Panc1 (cell line): ENCODE results near the gene GDE1. TPM values are rescaled to one million over a fixed set of nuclear protein-coding genes. Genes with fewer than 3 reads are reported as not detected.

ENCODE experiments used
- ATAC-seq: fragments of 200-7000 bp; cut with Tn5 transposase; 2 replicates; pipeline ENCODE4 v1.9.1; 2020; ENCODE audit warnings: mild to moderate bottlenecking, moderate library complexity
- BruUV-seq: library from RNA; stranded (reverse); fragments of 400-500 nt; replicated peaks from 2 replicates; lab custom pipeline; 2021; lab: Mats Ljungman, UMichigan
- CTCF ChIA-PET: fragments of 300-600 bp; sonication (Branson Sonifier 250); formaldehyde crosslinking; loops from one replicate; lab custom pipeline; 2022; ENCODE audit warnings: antibody characterized with exemption; lab: Charles Lee
- POLR2A ChIA-PET: fragments of 300-600 bp; sonication (Branson Sonifier 250); formaldehyde crosslinking; loops from one replicate; lab custom pipeline; 2022; ENCODE audit warnings: antibody characterized with exemption; lab: Charles Lee
- DNase-seq: peaks from one replicate; pipeline ENCODE4 v3.0.0-alpha.2; 2010; ENCODE audit warnings: low read depth, low spot score
- H3K27ac ChIP-seq: 2 replicates; pipeline ENCODE4 v1.5.1; 2011; ENCODE audit warnings: mild to moderate bottlenecking, low read length, inconsistent platforms
- H3K27me3 ChIP-seq: fragments of 200-500 bp; sonication (Bioruptor generic); 2 replicates; pipeline ENCODE4 v1.6.0; 2014; ENCODE audit warnings: low read length, inconsistent platforms; ENCODE audit not compliant: control insufficient read depth, insufficient read depth
- H3K36me3 ChIP-seq: fragments of 200-500 bp; sonication (Bioruptor generic); 2 replicates; pipeline ENCODE4 v1.5.1; 2014; ENCODE audit warnings: inconsistent platforms, mild to moderate bottlenecking, low read length, moderate library complexity; ENCODE audit not compliant: control insufficient read depth, insufficient read depth
- H3K4me1 ChIP-seq: 2 replicates; pipeline ENCODE4 v1.5.1; 2011; ENCODE audit warnings: inconsistent platforms, mild to moderate bottlenecking, low read length, moderate library complexity; ENCODE audit not compliant: control insufficient read depth, insufficient read depth
- H3K4me3 ChIP-seq, 2 experiments: 2 replicates each; pipeline ENCODE4 v1.5.1; 2011 to 2012; ENCODE audit warnings: low read depth in 2 of 2, low read length in 2 of 2, mild to moderate bottlenecking in 2 of 2, inconsistent platforms in 1 of 2, moderate library complexity in 1 of 2
- H3K9me3 ChIP-seq: fragments of 200-500 bp; sonication (Bioruptor generic); 2 replicates; pipeline ENCODE4 v1.5.1; 2014; ENCODE audit warnings: low read depth, mild to moderate bottlenecking, inconsistent platforms, low read length, moderate library complexity; ENCODE audit not compliant: control insufficient read depth, insufficient read depth
- CTCF ChIP-seq: fragments of 450-650 bp; IDR thresholded peaks from 2 replicates; pipeline ENCODE4 v1.5.1; 2017; ENCODE audit warnings: mild to moderate bottlenecking
- POLR2AphosphoS5 ChIP-seq: IDR thresholded peaks from 2 replicates; pipeline ENCODE4 v1.6.1; 2012; ENCODE audit warnings: mild to moderate bottlenecking, low read depth, low read length, moderate library complexity
- REST ChIP-seq, 2 experiments: IDR thresholded peaks; 2 replicates each; pipeline ENCODE4 v1.6.1; 2011 to 2012; ENCODE audit warnings: low read depth in 2 of 2, control low read depth in 1 of 2, low read length in 1 of 2, mild to moderate bottlenecking in 1 of 2, moderate library complexity in 1 of 2; ENCODE audit not compliant: insufficient read depth in 1 of 2
- SIN3A ChIP-seq: IDR thresholded peaks from 2 replicates; pipeline ENCODE4 v1.6.1; 2012; ENCODE audit warnings: low read depth, mild to moderate bottlenecking, low read length, moderate library complexity, borderline replicate concordance; ENCODE audit not compliant: insufficient read depth
- TCF7L2 ChIP-seq: IDR thresholded peaks from 2 replicates; pipeline ENCODE4 v1.6.1; 2011; ENCODE audit warnings: mild to moderate bottlenecking, low read depth, low read length, inconsistent platforms
- in situ Hi-C: cut with HindIII; loops from 2 replicates; pipeline ENCODE4 v1.10.0; 2016; ENCODE audit warnings: low sequenced_read_pairs, low pct_unique_long_range_greater_than_20kb
- intact Hi-C: fragments of 100-400 bp; cut with micrococcal nuclease; formaldehyde crosslinking; loops from one replicate; pipeline ENCODE4 v1.10.0; 2022; ENCODE audit not compliant: unreplicated experiment
- total RNA-seq: library from RNA; stranded (reverse); gene quantifications from one replicate; pipeline ENCODE4 v1.2.1, GENCODE V29; 2021; ENCODE audit not compliant: unreplicated experiment

GDE1 gene
- total RNA-seq, 1 experiment from 2014 or later, result 135 TPM

DNA sequence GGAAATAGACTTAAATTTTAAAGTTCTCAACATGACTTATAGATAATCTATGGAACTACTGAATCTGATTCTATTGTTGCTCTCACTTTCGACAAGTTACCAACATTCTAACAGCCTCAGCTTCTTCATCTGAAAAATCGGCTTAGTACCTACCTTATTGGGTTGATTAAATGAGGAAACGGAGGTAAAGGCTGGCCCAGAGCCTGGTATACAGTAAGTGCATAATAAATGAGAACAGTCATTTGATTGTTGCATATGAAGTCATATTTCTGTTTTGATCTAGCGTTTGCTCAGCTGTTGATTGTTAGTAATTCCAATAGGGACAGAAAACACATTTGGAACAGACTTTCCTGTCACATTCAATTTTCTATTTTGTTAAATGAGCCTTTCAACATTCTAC lies 38.2 kb upstream of the GDE1 start:
- no peak for ATAC-seq
- intact Hi-C loops, result no loop called here

DNA sequence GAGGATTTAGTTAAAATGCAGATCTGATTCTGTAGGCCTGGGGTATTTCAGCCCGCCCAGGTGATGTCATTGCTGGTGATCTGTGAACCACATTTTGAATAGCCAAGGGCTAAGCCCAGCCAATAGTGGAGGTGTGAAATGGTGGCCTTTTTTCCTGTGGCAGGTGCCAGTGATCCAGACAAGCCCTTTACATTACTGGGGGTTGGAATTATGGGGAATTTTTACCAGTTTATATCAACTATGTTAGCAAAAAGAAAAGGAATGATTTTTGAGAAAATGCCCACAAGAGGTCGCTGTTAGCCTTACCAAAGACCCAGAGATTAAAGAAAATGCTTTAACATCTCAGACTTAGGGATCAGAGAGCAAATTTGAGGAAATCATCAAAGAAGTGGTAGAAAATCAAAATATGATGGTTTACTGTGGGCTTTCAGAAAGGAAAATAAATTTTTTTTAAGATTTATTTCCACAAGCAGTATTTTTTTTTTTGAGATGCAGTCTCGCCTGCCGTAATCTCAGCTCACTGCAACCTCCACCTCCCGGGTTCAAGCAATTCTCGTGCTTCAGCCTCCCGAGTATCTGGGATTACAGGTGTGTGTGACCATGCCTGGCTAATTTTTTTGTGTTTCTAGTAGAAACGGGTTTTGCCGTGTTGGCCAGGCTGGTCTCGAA lies 37.5 kb upstream of the GDE1 start:
- Histone ChIP-seq H3K27me3 (no peaks in the 10 kb centered on the region), H3K4me3 (no peak overlapping the region), H3K36me3 (no peaks in the 10 kb centered on the region), H3K4me1 (peaks cover 10% of the 10 kb centered on the region), H3K27ac (no peak overlapping the region), H3K9me3 (no peaks in the 10 kb centered on the region)
- TF ChIP-seq CTCF, result peak; percentile 89
- no peak for TF ChIP-seq SIN3A
- BruUV-seq, result no TSS peak
- ChIA-PET POLR2A (no interaction called here), CTCF (interaction anchor here (0.7 to 0.8 kb wide), 3 partner anchors 20 to 1551 kb away, joined by 3 to 4 read pairs (median 3); no protein-coding TSS in a partner anchor)
- in situ Hi-C loops, result no loop called here
- intact Hi-C loops, result no loop called here
- DNase-seq (peak; percentile 32), ATAC-seq (no peak)

More for the DNA sequence above, 38.2 kb upstream of the GDE1 start:
- in situ Hi-C loops, result no loop called here
- Histone ChIP-seq H3K36me3 (no peaks in the 10 kb centered on the region), H3K27me3 (no peaks in the 10 kb centered on the region), H3K4me1 (peaks cover 10% of the 10 kb centered on the region), H3K27ac (no peak overlapping the region), H3K4me3 (no peak overlapping the region), H3K9me3 (no peaks in the 10 kb centered on the region)
- no peak for DNase-seq
- CTCF ChIA-PET, result interaction anchor here (0.7 to 0.8 kb wide), 2 partner anchors 326 to 1550 kb away, joined by 3 read pairs; no protein-coding TSS in a partner anchor
- BruUV-seq, result no TSS peak
- POLR2A ChIA-PET, result no interaction called here
- TF ChIP-seq REST (IDR thresholded peaks at IDR 0.05; ENCODE audit: insufficient read depth in 1 of 2, low read depth in 2 of 2, low read length in 1 of 2), result no peak
- no peak for TF ChIP-seq CTCF
- TF ChIP-seq TCF7L2, result no peak
- no peak for TF ChIP-seq SIN3A
- TF ChIP-seq POLR2AphosphoS5, result no peak
